Ecto neural progenitor cell (in vitro differentiated cells): ENCODE results near the gene MYO1G.
"Not testable (repeated sequence)": the region's sequence is repeated elsewhere in the genome, so short reads cannot be mapped to it uniquely, and the experiment has no call there.

Source experiments
- DNase-seq: peaks from one replicate; pipeline ENCODE4 v3.0.0-alpha.2; 2018; ENCODE audit warnings: low spot score

Gene MYO1G

GRCh38 chr7:44999245-45000092 lies 20.7 kb upstream of the MYO1G start:
- DNase-seq: peak; percentile 99

GRCh38 chr7:44998153-44998871 lies 19.5 kb upstream of the MYO1G start:
- DNase-seq: no peak

- no peak for DNase-seq
These were observed 17.0 kb upstream of the MYO1G start for GRCh38 chr7:44995555-44996493.

- DNase-seq: no peak
These were observed 16.2 kb upstream of the MYO1G start for GRCh38 chr7:44994877-44995554.

- DNase-seq: not testable (repeated sequence)
These were observed 13.4 kb upstream of the MYO1G start for GRCh38 chr7:44992004-44992795.

GRCh38 chr7:44990109-44991023 lies 11.6 kb upstream of the MYO1G start:
- DNase-seq: no peak

GRCh38 chr7:44989132-44989531 lies 10.3 kb upstream of the MYO1G start:
- DNase-seq: no peak

GRCh38 chr7:44988701-44989100 lies 9.9 kb upstream of the MYO1G start:
- DNase-seq: no peak

GRCh38 chr7:44987996-44988395 lies 9.2 kb upstream of the MYO1G start:
- peak; percentile 44 for DNase-seq

- no peak for DNase-seq
These were observed 8.6 kb upstream of the MYO1G start for GRCh38 chr7:44987457-44987856.

- DNase-seq: peak; percentile 96
These were observed 7.6 kb upstream of the MYO1G start for GRCh38 chr7:44986218-44987053.

GRCh38 chr7:44985900-44986217 lies 7.0 kb upstream of the MYO1G start:
- DNase-seq: no peak

GRCh38 chr7:44985033-44985695 lies 6.3 kb upstream of the MYO1G start:
- peak; percentile 34 for DNase-seq

GRCh38 chr7:44984478-44984758 lies 5.6 kb upstream of the MYO1G start:
- no peak for DNase-seq

- DNase-seq: peak; percentile 35
These were observed 5.1 kb upstream of the MYO1G start for GRCh38 chr7:44983742-44984477.

- no peak for DNase-seq
These were observed 4.2 kb upstream of the MYO1G start for GRCh38 chr7:44982970-44983369.

GRCh38 chr7:44982535-44982923 lies 3.7 kb upstream of the MYO1G start:
- DNase-seq: no peak
